Measurements from ENCODE around the gene ESYT1.
"Not testable (repeated sequence)": the region's sequence is repeated elsewhere in the genome, so short reads cannot be mapped to it uniquely, and the experiment has no call there.

ESYT1 gene

DNA sequence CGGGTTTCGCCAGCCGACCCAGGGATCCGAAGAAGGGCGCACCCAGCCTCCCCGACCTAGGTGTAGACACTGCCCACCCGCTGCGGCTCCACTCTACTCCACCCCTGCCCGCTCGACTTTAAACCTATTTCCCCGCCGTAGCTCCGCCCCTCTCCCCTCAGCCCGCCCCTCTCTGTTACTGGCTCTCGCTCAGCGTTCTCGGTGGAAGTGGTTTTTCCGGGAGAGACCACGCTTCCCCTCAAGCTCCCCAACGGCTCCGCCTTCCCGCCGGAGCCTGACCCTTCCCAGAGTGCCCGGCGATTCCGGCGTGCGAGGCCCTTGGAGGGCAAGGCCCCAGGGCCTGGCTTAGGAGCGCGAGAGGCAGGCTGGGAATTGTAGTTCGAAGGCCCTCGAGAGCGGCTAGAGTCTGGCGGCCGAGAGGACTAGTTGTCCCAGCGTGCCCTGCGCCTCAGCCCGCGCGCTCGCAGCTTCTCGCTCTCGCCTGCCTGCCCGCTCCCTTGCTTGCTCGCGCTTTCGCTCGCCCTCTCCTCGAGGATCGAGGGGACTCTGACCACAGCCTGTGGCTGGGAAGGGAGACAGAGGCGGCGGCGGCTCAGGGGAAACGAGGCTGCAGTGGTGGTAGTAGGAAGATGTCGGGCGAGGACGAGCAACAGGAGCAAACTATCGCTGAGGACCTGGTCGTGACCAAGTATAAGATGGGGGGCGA is 23.8 kb upstream of the ESYT1 start, which contains the start of gene PA2G4:
PA2G4 (plus strand) TSS at position 451 of the 706 bp plus-strand sequence; CDS start at position 630, 179 bp downstream.
- DNase-seq (ENCODE audit: low read depth, low spot score): peak; percentile 95

DNA sequence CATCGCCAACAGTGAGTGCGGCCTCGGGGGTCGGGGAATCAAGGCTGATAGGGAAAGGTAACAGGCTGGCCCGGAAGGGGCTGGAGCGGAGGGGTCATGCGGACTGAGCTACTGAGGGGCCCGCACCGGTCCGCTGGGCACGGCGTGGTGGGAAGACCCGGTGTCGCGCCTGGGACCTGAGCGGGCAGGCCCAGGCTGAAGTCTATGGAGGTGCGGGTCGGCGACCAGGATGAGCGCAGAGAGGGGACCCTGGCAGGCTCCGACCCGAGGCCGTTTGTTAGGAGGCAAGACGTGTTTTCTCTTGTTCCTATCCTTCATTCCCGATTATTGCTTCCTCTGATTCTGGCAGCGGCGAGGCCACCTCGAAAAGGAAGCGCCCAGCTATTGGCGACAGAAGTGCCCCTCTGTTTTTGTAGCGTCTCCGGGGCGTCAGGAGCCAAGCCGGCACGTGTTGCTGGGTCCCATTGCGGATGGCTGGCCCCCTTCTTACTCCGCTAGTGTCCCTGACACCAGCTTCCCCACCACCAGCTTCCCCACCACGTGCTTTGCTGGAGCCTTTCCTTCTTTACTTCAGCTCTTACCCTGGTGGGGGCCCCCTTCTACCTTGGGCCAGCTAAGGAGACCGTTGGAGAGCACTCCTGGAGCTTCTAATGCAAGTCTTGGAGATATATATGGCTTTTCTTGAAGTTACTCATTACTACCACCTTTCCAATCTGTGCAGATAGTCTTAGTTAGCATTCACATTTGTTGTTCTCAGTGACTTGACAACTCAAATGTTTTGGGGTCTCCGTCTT is 23.1 kb upstream of the ESYT1 start:
- DNase-seq (ENCODE audit: low read depth, low spot score): no peak

DNA sequence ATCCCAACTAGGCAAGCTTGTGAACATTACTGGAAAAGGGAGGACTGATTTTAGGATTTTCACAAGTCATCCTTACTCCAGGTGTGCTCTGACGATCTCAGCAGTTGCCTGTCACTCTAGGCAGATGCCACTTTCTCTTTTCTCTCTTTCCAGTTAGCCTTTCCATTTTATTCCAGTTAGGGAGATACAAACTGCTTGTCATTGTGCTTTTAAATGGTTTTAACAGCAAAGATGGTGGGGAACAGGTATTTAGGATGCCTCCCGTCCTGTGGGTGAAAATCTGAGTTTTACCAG is 22.5 kb upstream of the ESYT1 start:
- no peak for DNase-seq (ENCODE audit: low read depth, low spot score)

DNA sequence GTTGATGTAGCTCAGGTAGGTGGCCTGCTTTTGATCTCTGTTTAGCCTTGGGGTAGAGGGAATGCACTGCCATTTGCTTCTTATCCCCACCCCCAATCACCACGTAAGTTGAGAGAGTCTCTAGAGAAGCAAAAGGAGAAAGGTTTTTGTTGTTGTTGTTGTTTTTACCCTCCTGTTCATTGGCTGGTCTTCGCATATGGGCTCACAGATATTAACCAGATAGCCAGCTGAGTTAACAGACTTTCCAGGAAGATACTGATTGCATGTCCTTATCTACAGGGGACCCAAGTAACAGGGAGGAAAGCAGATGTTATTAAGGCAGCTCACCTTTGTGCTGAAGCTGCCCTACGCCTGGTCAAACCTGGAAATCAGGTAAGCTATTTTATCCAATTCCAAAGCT is 20.8 kb upstream of the ESYT1 start:
- DNase-seq (ENCODE audit: low read depth, low spot score): no peak

DNA sequence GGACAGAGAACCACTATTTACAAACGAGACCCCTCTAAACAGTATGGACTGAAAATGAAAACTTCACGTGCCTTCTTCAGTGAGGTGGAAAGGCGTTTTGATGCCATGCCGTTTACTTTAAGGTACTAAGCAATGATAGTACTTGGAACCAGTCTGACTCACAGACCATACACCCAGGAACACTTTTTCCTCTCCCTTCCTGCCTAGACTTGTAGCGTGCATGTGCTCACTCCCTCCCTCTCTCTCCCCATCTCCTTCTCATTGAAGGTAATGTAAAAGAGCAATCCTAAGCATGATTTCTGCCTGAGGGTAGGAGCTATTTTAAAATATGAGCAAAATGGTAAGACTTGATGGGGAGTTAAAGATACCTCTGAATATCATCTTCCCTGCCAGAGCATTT is 17.5 kb upstream of the ESYT1 start:
- DNase-seq (ENCODE audit: low read depth, low spot score): no peak

DNA sequence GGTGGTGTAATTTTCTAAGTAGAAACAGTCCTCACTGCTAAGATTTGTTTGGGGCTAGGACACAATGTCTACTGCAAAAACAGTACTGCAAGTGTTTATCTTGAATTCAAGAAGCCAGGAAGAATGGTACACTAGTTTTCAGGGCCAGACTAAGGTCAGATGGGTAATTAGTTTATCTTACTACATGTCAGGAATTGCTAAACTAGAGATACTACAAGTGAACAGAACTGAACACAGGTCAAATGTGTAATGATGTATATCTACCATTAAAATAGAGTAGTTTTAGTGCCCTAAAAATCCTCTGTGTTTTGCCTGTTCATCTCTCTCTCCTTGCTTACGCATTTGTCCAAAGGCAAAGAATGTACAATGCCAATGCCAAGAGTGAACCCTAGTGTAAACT is 14.0 kb upstream of the ESYT1 start:
- DNase-seq (ENCODE audit: low read depth, low spot score): no peak

DNA sequence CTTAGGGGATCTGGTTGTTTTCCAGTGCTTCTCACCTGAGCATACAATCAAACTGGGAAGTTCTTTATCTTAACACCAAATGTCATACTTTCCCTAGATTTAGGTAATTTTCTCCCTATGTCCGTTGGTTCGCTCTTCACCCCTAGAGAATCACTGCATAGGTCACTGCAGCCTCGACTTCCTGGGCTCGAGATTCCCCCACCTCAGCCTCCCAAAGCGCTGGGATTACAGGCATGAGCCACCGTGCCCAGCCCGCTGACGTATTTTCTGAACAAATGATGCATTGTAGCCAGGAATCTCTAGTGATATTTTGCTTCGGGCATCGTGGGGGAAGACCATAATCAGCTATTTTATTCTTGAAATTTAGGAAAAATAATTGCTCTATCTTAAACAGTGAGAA is 12.7 kb upstream of the ESYT1 start:
- no peak for DNase-seq (ENCODE audit: low read depth, low spot score)

DNA sequence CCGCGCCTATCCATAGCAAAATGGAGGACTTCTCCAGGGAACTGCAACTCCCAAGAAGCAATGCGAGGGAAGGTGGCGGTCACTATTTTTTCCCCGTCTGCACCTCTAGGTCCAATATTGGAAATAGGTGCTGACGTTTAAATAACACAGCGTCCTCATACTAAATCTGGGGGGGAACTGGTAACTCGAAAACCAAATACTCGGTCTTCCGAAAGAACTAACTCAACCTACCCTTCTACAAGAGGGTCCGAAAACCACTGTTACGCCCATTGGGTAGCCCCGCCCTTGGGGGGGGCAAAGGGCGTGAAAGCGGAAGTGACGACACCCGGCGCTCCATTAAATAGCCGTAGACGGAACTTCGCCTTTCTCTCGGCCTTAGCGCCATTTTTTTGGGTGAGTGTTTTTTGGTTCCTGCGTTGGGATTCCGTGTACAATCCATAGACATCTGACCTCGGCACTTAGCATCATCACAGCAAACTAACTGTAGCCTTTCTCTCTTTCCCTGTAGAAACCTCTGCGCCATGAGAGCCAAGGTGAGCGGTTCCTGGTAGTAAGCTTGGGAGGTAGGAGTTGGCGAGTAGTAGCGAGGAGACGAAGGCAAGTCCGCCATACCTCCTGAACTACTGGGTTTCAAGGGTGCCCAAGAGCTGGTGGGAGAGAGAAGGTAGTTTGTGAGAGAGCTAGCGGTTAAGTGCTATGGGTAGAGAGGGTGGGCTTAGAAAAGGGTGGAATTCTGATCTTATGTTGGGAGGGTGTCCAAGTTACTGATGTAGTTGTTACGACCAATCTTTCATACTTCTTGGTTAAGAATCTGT is 11.6 kb upstream of the ESYT1 start, which contains the start of gene RPL41:
RPL41 (plus strand) TSS at position 367 of the 815 bp plus-strand sequence.
- DNase-seq (ENCODE audit: low read depth, low spot score): peak; percentile 70

DNA sequence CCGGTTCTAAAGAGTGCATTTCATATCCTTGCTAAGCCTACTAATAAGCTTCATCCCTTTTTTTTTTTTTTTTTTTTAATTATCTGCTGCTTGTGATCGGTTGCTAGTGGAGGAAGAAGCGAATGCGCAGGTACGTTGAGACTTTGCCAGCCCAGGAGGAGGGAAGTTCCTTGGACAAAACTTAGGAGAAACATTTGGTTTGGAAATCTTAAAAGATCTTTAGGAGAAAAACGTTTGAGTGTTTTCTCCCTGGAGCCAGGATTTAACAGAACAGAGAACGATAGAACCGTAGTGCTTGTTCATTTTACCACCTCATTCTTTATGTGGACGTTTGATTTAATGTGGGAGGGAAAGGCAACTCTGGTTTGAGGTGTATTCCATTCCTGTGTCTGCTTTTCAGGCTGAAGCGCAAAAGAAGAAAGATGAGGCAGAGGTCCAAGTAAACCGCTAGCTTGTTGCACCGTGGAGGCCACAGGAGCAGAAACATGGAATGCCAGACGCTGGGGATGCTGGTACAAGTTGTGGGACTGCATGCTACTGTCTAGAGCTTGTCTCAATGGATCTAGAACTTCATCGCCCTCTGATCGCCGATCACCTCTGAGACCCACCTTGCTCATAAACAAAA is 10.9 kb upstream of the ESYT1 start:
- DNase-seq (ENCODE audit: low read depth, low spot score): not testable (repeated sequence)

DNA sequence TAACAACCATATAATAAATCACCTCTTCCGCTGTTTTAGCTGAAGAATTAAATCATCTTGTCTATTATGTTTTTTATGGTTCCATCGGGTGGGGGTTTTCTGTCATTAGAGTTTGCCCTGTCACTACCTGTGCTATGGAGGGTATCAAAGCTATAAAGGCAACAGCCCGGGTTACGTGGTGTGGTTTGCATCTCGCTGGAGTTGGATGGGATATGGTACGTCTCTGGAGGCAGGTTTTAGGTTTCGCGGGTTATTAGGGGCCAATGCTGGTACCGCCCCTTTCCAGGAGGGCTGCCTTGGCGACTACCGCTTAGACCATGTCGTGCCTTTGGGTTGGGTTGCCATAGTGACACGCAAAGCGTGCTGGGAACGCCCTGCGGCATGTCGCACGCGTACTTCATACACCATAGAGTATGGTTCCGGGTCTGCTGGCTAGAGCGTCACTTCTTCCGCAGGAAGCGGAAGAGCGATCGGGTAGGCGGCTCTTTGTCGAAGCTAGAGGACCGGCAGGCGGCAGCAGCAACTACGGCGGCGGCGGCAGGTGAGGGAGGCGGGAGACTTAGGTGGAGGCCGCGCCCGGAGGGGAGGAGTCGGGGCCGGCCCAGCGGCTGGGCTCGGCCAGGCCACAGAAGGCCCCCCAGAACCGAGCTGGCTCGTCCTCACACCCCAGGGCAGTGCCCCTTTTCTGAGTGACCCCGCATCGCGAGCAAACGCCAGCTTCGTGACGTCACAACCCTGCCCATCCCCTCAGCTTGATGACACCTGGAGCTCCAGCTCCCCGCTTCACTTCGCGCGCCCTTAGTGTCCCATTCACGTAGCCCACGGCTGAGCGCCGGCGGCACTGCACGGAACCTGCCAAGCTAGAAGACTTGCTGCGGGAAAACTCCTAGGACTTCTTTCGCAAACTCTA is 10.0 kb upstream of the ESYT1 start, which contains the start of gene ZC3H10:
ZC3H10 (plus strand) TSS at position 489 of the 910 bp plus-strand sequence. CDS start 2,297 bp downstream, outside the sequence.
- peak; percentile 99 for DNase-seq (ENCODE audit: low read depth, low spot score)

DNA sequence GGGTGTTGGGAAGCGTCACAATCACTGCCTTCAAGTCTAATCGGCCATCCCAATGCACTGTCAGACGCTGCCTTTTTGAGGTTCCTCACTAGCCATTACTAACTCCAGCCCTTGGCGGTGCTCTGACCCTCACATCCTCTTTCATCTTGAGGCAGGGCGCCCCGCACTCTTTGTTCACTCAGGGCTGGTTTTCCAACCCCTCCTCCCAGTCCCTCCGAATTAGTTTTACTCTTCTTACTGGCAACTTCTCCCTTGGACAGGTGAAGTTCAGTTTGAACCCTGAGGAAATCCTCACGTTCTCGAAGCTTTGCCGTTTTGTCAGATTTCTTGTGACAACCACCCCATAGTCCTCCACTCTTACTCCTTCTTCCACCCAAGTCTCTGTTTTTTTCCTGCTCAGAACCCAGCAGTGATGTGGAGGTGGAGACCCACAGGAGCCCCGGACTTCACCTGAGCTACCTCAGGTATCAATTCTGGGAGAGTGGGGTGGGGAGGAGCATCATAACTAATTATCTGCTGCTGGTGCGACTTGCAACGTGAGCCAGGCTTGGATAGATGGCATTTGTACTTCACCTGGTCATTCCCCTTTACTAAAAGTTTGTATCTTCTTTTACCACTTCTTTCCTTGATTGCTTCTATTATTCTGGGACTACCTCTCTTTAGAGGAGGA is 9.2 kb upstream of the ESYT1 start:
- DNase-seq (ENCODE audit: low read depth, low spot score): no peak

DNA sequence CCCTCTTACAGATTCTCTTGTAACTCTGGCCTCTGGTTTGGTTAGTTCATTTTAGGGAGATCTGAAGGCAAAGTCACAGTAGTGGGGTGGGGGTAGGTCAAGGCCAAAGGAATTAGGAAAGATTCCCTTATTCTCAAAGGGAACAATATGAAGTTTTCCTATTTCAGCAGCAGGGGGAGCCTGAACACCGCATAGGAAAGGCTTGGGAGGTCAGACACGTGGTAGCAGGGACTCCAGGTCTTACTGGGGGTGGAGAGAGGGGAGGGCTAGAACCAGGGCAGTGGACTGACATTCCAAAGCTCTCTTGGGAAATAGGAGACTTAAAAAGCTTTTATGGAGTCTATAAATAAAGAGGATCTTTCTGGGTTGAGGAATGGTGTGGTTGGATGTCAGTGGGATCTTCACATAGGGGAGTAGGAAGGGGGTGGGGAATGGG is 8.7 kb upstream of the ESYT1 start:
- peak; percentile 83 for DNase-seq (ENCODE audit: low read depth, low spot score)

DNA sequence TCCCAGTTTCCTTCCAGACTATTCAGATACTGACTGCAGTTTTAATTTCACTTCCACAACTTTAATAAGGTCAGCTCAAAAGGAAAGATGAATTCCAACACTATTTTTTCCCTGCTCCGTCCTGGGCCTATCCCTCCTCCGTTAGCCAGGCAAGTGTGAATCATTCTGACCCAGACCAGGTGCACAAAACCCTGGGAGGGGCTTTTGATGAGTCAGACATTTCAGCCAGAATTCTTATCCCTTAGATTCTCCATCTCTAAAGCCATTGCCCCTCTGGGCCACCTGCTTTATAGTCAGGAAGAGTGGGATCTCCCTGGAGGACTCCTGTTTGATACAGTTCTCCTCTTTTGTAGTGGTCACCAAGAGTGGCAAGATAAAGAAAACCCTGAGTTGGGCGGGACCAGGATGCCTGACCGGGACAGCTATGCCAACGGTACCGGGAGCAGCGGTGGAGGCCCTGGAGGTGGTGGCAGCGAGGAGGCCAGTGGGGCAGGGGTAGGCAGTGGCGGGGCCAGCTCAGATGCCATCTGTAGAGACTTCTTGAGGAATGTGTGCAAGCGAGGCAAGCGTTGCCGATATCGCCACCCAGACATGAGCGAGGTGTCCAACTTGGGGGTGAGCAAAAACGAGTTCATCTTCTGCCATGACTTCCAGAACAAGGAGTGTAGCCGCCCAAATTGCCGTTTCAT is 7.8 kb upstream of the ESYT1 start:
- DNase-seq (ENCODE audit: low read depth, low spot score): no peak

DNA sequence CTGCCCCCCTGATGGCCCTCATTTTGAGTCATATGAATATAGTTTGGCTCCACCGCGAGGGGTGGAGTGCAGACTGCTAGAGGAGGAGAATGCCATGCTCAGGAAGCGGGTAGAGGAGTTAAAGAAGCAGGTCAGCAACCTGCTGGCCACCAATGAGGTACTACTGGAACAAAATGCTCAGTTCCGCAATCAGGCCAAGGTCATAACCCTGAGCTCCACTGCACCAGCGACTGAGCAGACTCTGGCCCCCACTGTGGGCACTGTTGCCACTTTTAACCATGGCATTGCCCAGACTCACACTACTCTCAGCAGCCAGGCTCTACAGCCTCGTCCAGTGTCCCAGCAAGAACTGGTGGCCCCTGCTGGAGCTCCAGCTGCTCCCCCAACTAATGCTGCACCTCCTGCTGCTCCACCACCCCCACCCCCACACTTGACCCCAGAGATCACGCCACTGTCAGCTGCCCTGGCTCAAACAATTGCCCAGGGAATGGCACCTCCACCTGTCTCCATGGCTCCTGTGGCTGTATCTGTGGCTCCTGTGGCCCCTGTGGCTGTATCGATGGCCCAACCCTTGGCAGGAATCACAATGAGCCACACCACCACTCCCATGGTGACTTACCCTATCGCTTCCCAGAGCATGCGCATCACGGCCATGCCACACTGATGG is 6.7 kb upstream of the ESYT1 start:
- DNase-seq (ENCODE audit: low read depth, low spot score): no peak

DNA sequence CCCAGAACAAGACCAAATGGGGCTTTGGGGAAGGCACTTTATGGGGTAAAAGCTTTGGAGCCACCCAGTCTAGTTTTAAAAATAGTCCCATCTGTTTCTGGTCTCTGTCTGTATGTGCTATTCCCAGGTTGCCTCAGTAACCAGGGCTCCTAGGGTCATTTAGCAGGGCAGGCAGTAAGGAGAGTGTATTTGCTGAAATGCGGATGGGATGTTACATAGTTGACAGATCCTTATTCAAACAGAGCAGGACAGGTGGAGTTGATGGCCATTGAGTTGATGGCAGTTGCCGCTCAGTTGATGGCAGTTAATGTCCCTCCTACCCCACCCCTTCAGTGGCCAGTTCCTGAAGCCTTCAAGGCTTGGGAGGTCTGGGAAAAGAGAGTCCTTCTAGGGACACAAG is 5.4 kb upstream of the ESYT1 start:
- DNase-seq (ENCODE audit: low read depth, low spot score): no peak

DNA sequence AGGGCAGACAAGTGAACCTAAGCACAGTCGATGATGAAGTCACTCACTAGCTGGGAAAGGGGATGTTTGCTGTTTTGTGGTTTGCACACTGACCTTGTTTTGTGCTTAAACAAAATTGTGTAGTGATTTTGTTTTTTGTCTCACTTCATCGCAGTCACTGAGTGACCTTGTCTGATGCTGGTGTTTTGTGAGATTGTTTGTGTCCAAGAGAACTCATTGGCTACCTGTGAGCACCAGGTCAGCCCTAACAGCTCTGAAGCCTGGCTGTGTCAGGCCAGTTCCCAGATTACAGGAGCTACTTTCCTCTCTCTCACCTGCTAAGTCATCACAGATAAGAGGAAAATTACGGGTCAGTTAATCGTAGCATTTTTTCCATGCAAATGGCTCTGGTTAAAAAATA is 3.9 kb upstream of the ESYT1 start:
- DNase-seq (ENCODE audit: low read depth, low spot score): no peak

DNA sequence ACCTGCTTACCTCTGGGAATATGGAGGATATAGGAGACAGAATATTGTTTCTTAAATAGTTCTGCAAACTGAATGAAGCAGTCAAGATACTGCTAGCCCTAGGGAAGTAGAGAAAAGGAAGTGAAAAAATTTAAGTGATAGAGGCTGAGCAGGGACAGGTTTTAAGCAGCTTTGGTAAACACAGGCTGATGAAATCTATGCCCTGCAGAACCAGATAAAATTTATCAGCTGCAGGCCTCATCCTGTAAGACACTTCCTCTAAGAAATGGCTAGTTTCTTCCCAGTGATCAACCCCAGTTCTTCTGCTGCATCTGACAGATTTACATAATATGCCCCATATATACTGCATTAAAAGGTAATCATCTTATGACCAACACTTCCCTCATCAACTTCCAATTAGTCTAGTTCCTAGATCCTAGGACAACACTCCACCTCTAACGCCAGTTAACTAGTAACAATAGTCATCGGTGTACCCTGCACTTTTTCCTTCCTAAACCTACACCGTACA is 1.3 kb upstream of the ESYT1 start:
- no peak for DNase-seq (ENCODE audit: low read depth, low spot score)

DNA sequence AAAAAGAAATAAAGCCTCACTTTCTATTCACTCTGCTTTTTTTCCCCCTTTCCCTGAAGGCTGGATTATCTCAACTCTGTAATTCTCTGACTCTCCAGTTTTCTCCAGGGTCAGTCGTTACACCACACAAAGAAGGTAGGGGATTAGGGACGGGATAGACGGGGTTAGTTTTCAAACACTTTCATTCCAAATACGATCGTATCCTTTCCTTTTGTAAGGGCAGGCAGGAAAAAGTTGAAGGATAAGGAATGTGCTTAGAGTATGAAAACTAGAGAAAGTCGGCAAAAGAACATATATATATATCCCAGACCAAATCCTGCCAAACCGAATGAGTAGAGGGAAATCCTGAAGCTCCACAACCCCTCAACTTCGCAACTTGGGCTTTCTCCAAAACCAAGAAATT is 581 bp upstream of the ESYT1 start:
- DNase-seq (ENCODE audit: low read depth, low spot score): no peak
